ENCODE measurements around the gene KNG1. TPM values are rescaled to one million over a fixed set of nuclear protein-coding genes. Genes with fewer than 3 reads are reported as not detected.

KNG1 gene
- total RNA-seq, 1 donor from 2014 or later: not detected

DNA sequence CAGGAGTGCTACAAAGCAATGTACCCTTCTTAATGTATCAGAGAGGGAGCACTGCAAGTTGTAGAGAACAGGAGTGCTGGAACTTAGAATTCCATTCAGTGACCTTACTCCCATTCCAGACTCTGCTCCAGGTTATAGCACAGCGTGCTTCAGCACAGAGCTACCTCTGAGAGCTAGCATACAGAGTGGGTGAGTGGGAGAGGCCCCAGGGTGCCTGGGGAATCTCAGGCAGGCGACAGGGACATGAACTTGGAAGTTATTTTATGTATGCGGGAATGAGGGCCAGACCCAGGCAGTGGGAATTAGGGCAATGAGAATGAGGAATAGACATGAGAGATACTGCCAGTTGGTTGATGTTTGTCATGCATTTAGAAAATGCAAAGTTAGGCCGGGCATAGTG lies 3.7 kb upstream of the KNG1 start:
- no peak for DNase-seq (ENCODE audit: extremely low spot score, unreplicated experiment)

GRCh38 chr3:186719945-186720739 lies 3.0 kb downstream of the KNG1 start:
- Mint-ChIP-seq H3K27me3 (peaks cover 6% of the 10 kb centered on the region), H3K27ac (no peak overlapping the region), H3K36me3 (no peaks in the 10 kb centered on the region), H3K9me3 (peaks cover 2% of the 10 kb centered on the region), H3K4me1 (ENCODE audit: unreplicated experiment) (no peaks in the 10 kb centered on the region), H3K4me3 (no peak overlapping the region)
- no peak for TF ChIP-seq CTCF (conservative IDR thresholded peaks at IDR 0.05)
- DNase-seq (ENCODE audit: extremely low spot score, unreplicated experiment): no peak

More for the DNA sequence above, 3.7 kb upstream of the KNG1 start:
- H3K4me1 Mint-ChIP-seq (ENCODE audit: unreplicated experiment): no peaks in the 10 kb centered on the region
- H3K36me3 Mint-ChIP-seq: no peaks in the 10 kb centered on the region
- no peak overlapping the region for H3K4me3 Mint-ChIP-seq
- no peaks in the 10 kb centered on the region for H3K9me3 Mint-ChIP-seq
- no peak for TF ChIP-seq CTCF (conservative IDR thresholded peaks at IDR 0.05)
- H3K27ac Mint-ChIP-seq: no peak overlapping the region
- H3K27me3 Mint-ChIP-seq: peaks cover 15% of the 10 kb centered on the region

- H3K4me1 Mint-ChIP-seq (ENCODE audit: unreplicated experiment): no peaks in the 10 kb centered on the region
Observed at GRCh38 chr3:186722457-186722856, 5.3 kb downstream of the KNG1 start.

DNA sequence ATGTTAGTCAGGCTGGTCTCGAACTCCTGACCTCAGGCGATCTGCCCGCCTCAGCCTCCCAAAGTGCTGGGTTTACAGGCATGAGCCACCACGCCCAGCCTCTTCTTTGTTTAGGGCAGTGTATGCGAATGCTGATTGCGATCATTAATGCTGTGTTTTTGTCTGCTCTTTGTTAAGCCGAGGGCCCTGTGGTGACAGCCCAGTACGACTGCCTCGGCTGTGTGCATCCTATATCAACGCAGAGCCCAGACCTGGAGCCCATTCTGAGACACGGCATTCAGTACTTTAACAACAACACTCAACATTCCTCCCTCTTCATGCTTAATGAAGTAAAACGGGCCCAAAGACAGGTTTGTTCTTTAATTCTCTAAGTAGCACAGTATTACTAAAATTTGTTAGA lies 7.8 kb downstream of the KNG1 start:
- Mint-ChIP-seq H3K4me3 (no peak overlapping the region), H3K27ac (no peak overlapping the region), H3K4me1 (ENCODE audit: unreplicated experiment) (no peaks in the 10 kb centered on the region), H3K36me3 (no peaks in the 10 kb centered on the region), H3K9me3 (peaks cover 5% of the 10 kb centered on the region), H3K27me3 (peaks cover 6% of the 10 kb centered on the region)
- TF ChIP-seq CTCF (conservative IDR thresholded peaks at IDR 0.05): no peak
- no peak for DNase-seq (ENCODE audit: extremely low spot score, unreplicated experiment)

More at GRCh38 chr3:186722457-186722856, 5.3 kb downstream of the KNG1 start:
- Mint-ChIP-seq H3K27me3 (peaks cover 6% of the 10 kb centered on the region), H3K27ac (no peak overlapping the region), H3K9me3 (peaks cover 5% of the 10 kb centered on the region), H3K4me3 (no peak overlapping the region), H3K36me3 (no peaks in the 10 kb centered on the region)
- TF ChIP-seq CTCF (conservative IDR thresholded peaks at IDR 0.05): no peak
- DNase-seq (ENCODE audit: extremely low spot score, unreplicated experiment): no peak

GRCh38 chr3:186732169-186732766 lies 15.1 kb downstream of the KNG1 start:
- Mint-ChIP-seq H3K9me3 (no peaks in the 10 kb centered on the region), H3K36me3 (no peaks in the 10 kb centered on the region), H3K27me3 (no peaks in the 10 kb centered on the region), H3K4me3 (no peak overlapping the region), H3K4me1 (ENCODE audit: unreplicated experiment) (no peaks in the 10 kb centered on the region), H3K27ac (no peak overlapping the region)
- no peak for TF ChIP-seq CTCF (conservative IDR thresholded peaks at IDR 0.05)
- DNase-seq (ENCODE audit: extremely low spot score, unreplicated experiment): no peak

Measured in type B pancreatic cell (in vitro differentiated cells).